Testis (tissue), 3 donors: ENCODE results near the gene MEF2C. TPM values are rescaled to one million over a fixed set of nuclear protein-coding genes. Genes with fewer than 3 reads are reported as not detected.

Source experiments
- DNase-seq: peaks from one replicate; pipeline ENCODE4 v3.0.0-alpha.2; 2019
- H3K27ac ChIP-seq, 2 donors: fragments of 200-600 bp; sonication (generic); one replicate each; pipeline ENCODE4 v1.5.1; 2019
- H3K27me3 ChIP-seq: fragments of 200-600 bp; sonication (generic); one replicate; pipeline ENCODE4 v1.5.1; 2019
- H3K36me3 ChIP-seq: fragments of 200-600 bp; sonication (generic); one replicate; pipeline ENCODE4 v1.5.1; 2017; ENCODE audit warnings: low read depth; ENCODE audit errors: missing control alignments
- H3K4me1 ChIP-seq: fragments of 200-600 bp; sonication (generic); one replicate; pipeline ENCODE4 v1.5.1; 2019
- H3K4me3 ChIP-seq, 2 donors: fragments of 200-600 bp; sonication (generic); one replicate each; pipeline ENCODE4 v1.5.1; 2017 to 2019
- H3K9me3 ChIP-seq: fragments of 200-600 bp; sonication (generic); one replicate; pipeline ENCODE4 v1.5.1; 2017
- CTCF ChIP-seq, 3 experiments: fragments of 450-650 bp in 2 of 3; fragments of 200-600 bp in 1 of 3; sonication (generic) in 1 of 3; IDR thresholded peaks; one replicate each; pipeline ENCODE4 v1.5.1; 2016 to 2019; ENCODE audit warnings: antibody characterized with exemption in 3 of 3, mild to moderate bottlenecking in 2 of 3, moderate library complexity in 1 of 3
- POLR2A ChIP-seq: fragments of 450-650 bp; IDR thresholded peaks from one replicate; pipeline ENCODE4 v1.6.1; 2017; ENCODE audit warnings: antibody characterized with exemption, mild to moderate bottlenecking, moderate library complexity
- WGBS, 2 donors: methylation state at CpG; one replicate each; pipeline ENCODE4 v1.1.5; 2018; 5-methylcytosine and 5-hydroxymethylcytosine counted together
- intact Hi-C: fragments of 100-400 bp; cut with DNase I; formaldehyde crosslinking; loops from one replicate; pipeline ENCODE4 v1.15.1; 2023; ENCODE audit warnings: low total_unique reads
- polyA plus RNA-seq: library from polyadenylated mRNA; stranded (reverse); fragments of 350-450 nt; fragmentation: Illumina TruSeq; extraction: RNeasy Lipid Tissue Mini Kit (QIAGEN cat#74804); gene quantifications from one replicate; pipeline ENCODE4 v1.2.3, GENCODE V29; 2014; ENCODE audit warnings: low read depth, low replicate concordance; ENCODE audit not compliant: insufficient read depth
- total RNA-seq, 2 donors: library from RNA; depleted of rRNA; stranded (reverse); fragments of >200 nt; gene quantifications; one replicate each; pipeline ENCODE4 v1.2.3, GENCODE V29; 2016

The MEF2C gene
- total and polyA plus RNA-seq, 3 donors from 2014 or later = 18.3 to 53.1 (median 19.9) TPM

GRCh38 chr5:88815050-88815789 lies 67.8 kb downstream of the MEF2C start:
- Histone ChIP-seq H3K4me1 (peaks cover 14% of the 10 kb centered on the region), H3K27ac (peak overlapping the region in 1 of 2 donors; percentile 41), H3K4me3 (no peak overlapping the region), H3K27me3 (no peaks in the 10 kb centered on the region), H3K36me3 (no peaks in the 10 kb centered on the region), H3K9me3 (no peaks in the 10 kb centered on the region)
- DNase-seq = no peak
- TF ChIP-seq CTCF (IDR thresholded peaks at IDR 0.05) = no peak
- no peak for TF ChIP-seq POLR2A
- intact Hi-C loops = no loop called here

- TF ChIP-seq POLR2A = no peak
- no peak for TF ChIP-seq CTCF (IDR thresholded peaks at IDR 0.05)
- H3K27me3 ChIP-seq = no peaks in the 10 kb centered on the region
- H3K4me1 ChIP-seq = peaks cover 14% of the 10 kb centered on the region
- H3K27ac ChIP-seq = no peak overlapping the region
- H3K9me3 ChIP-seq = no peaks in the 10 kb centered on the region
- no peak for DNase-seq
- intact Hi-C loops = no loop called here
- no peaks in the 10 kb centered on the region for H3K36me3 ChIP-seq
- H3K4me3 ChIP-seq = no peak overlapping the region
- 63 to 79% methylated on average over 17 of the region's 17 CpGs for WGBS, 2 donors
Measured at GRCh38 chr5:88813805-88814575, 69.0 kb downstream of the MEF2C start.

GRCh38 chr5:88813244-88813643 lies 69.7 kb downstream of the MEF2C start:
- Histone ChIP-seq H3K36me3 (no peaks in the 10 kb centered on the region), H3K27me3 (no peaks in the 10 kb centered on the region), H3K4me3 (no peak overlapping the region), H3K27ac (no peak overlapping the region), H3K4me1 (peaks cover 14% of the 10 kb centered on the region), H3K9me3 (no peaks in the 10 kb centered on the region)
- DNase-seq = no peak
- WGBS, 2 donors = 53 to 57% methylated on average over 1 of the region's 1 CpG
- TF ChIP-seq POLR2A (no peak), CTCF (IDR thresholded peaks at IDR 0.05) (no peak)
- intact Hi-C loops = no loop called here

- Histone ChIP-seq H3K36me3 (no peaks in the 10 kb centered on the region), H3K27me3 (no peaks in the 10 kb centered on the region), H3K9me3 (no peaks in the 10 kb centered on the region), H3K4me3 (no peak overlapping the region), H3K4me1 (no peaks in the 10 kb centered on the region), H3K27ac (no peak overlapping the region)
- DNase-seq = no peak
- TF ChIP-seq CTCF (IDR thresholded peaks at IDR 0.05) = no peak
- no peak for TF ChIP-seq POLR2A
- intact Hi-C loops = no loop called here
- WGBS, 2 donors = 92 to 93% methylated on average over 2 of the region's 2 CpGs
Measured at GRCh38 chr5:88808153-88808552, 74.8 kb downstream of the MEF2C start.
